ENCODE measurements around the gene PLAAT1.

PLAAT1 gene

DNA sequence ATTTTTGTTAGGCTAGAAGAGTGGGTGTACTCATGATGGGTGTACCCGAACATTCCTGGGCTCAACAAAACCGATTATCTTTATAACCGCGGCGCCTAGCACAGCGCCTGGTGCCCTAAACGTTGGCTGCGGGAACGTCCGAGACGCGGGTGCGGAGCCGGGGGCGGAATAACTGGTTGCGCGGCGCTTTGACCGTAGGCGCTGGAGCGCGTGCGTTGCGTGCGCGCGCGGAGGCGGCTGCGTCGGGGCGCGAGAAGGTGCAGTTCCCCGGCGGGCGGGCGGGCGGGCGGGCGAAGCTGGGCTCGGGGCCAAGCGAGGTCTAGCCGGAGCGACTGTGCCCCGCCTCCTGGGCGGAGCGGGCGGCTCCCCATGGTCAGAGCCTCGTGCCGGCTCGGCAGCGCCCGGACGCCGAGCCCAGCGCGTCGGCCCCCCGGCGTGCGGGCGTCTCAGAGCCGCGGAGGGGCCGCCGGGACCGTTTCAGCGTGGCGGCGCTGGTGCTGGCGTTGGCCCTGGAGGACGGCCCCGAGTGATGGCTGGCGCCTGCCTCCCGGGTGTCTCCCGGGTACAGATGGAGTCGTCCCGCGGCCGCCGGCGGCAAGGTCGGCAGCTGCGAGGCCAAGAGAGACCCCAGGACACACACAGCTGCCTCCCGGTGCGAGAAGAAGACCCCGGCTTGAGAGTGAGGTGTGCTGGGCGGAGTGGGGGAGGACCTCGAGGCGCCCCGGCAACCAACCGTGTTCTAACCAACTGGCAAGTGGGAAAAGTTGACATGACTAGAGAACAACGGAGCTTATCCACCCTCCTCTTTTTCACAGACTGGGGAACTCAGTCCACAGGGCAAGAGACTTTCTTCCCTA, at the start of gene PLAAT1:
PLAAT1 (plus strand) TSS at position 373 of the 857 bp plus-strand sequence. CDS start 14,429 bp downstream, outside the sequence.
- no peak within 1 kb of the TSS for H3K9ac ChIP-seq
- H3K4me3 ChIP-seq, result no peak within 1 kb of the TSS
- peaks cover 9% of the 10 kb centered on the region; the same call in 1 of the 2 replicates for H3K9me3 ChIP-seq
- H3K27ac ChIP-seq, result no peak within 1 kb of the TSS
- H4K20me1 ChIP-seq, result no peaks in the 10 kb centered on the region
- no peaks in the 10 kb centered on the region for H3K36me3 ChIP-seq
- no peak within 1 kb of the TSS for H3K4me2 ChIP-seq
- TF ChIP-seq Cebpa-rat (IDR thresholded peaks at IDR 0.05), result no peak
- no peaks in the 10 kb centered on the region for H3K4me1 ChIP-seq
- H3K27me3 ChIP-seq, result no peaks in the 10 kb centered on the region

GRCh38 chr3:193194371-193194770, 46.7 kb upstream of the PLAAT1 start:
- Histone ChIP-seq H3K27me3 (no peaks in the 10 kb centered on the region), H3K4me3 (no peak overlapping the region), H3K4me2 (no peak overlapping the region), H3K36me3 (no peaks in the 10 kb centered on the region), H4K20me1 (no peaks in the 10 kb centered on the region), H3K27ac (no peak overlapping the region), H3K9me3 (no peaks in the 10 kb centered on the region), H3K9ac (no peak overlapping the region), H3K4me1 (no peaks in the 10 kb centered on the region)
- no peak for TF ChIP-seq Cebpa-rat (IDR thresholded peaks at IDR 0.05)

DNA sequence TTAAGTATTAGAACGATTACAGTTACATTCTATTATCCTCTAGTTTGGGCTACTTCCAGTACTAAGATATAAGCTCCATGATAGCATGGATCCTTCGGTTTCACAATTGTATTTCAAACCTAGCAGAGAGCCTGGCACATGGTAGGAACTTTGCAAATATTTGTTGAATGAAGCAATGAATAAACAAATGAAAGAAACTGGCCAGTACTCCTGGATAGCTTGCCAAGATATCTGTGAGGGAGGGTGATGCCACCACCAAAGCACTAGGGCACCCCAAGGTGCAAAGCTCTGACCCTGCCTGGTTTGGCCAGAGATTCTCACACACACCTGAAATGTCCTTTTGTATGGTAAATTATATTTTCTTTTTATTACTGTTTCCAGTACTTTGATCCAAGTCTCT, 44.3 kb upstream of the PLAAT1 start:
- Histone ChIP-seq H3K27ac (no peak overlapping the region), H3K27me3 (no peaks in the 10 kb centered on the region), H3K9me3 (no peaks in the 10 kb centered on the region), H3K9ac (no peak overlapping the region), H3K4me3 (no peak overlapping the region), H4K20me1 (no peaks in the 10 kb centered on the region), H3K4me1 (no peaks in the 10 kb centered on the region), H3K4me2 (no peak overlapping the region), H3K36me3 (no peaks in the 10 kb centered on the region)
- TF ChIP-seq Cebpa-rat (IDR thresholded peaks at IDR 0.05), result no peak

DNA sequence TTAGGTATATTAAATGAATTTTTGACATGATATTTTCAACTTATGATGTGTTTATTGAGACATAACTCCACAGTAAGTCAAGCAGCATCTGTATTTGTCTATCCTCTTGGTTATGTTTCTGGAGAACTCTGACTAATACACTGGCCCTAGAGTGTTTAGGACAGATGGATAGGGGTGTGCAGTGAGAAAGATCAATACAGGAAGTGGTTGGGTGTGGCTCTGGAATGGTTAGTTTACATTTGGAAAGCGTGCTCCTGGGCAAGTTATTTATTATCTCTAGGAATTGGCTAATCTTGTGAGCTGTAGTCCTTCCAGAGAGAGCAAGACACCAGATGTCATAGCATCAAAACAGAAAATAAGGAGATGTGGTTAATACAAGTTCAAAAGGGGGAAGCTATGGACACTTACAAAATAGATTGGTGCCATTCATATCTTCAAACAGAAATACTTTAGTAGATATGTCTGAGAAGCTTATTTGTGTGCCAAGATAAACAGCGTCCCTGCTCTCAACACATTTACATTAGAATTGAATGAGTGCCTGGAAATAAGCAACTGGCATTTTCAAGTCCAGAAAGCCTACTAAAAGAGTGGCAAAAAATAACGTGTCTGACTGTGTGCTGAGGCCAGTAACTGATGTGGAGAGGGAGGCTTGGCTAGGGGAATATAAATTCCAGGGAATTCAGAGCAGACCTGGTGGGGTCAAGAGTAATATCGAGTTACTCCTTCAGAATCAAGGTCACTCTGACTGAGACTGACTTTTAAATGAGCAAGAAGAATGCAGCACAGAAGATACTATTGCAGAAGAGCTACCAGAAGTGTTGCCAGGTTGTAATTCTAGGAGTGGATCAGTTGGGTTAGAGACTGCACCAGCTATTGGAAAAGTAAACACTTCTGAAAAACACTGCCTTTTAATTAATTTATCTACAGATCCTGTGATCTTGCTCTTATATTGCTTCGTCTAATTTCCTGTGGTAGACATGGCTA, 33.4 kb upstream of the PLAAT1 start:
- H3K4me3 ChIP-seq, result no peak overlapping the region
- H3K27ac ChIP-seq, result no peak overlapping the region
- H3K9ac ChIP-seq, result no peak overlapping the region
- H3K36me3 ChIP-seq, result no peaks in the 10 kb centered on the region
- TF ChIP-seq Cebpa-rat (IDR thresholded peaks at IDR 0.05), result no peak
- H4K20me1 ChIP-seq, result no peaks in the 10 kb centered on the region
- no peaks in the 10 kb centered on the region for H3K4me1 ChIP-seq
- no peak overlapping the region for H3K4me2 ChIP-seq
- H3K27me3 ChIP-seq, result no peaks in the 10 kb centered on the region
- H3K9me3 ChIP-seq, result no peaks in the 10 kb centered on the region

DNA sequence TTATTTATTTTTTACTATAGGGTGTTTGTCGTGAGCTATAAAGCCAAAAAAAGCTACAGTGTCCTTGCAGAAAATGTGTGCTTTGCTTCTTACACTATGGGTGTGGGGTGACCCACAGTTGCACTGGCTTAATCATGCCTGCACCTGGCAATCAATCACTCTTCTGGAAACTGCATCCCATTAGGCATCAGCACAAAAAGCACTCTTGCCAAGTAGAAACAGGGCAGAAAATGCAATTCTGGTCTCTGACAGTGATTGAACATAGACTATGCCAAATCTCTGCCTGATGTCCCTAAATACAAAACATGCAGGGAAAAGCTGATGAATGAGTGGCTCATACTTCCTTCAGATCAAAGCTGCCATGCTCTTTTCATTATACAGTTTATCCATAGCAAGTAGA, 30.4 kb upstream of the PLAAT1 start:
- H3K27me3 ChIP-seq, result no peaks in the 10 kb centered on the region
- H4K20me1 ChIP-seq, result no peaks in the 10 kb centered on the region
- no peaks in the 10 kb centered on the region for H3K4me1 ChIP-seq
- no peak overlapping the region for H3K27ac ChIP-seq
- no peak overlapping the region for H3K9ac ChIP-seq
- H3K4me3 ChIP-seq, result no peak overlapping the region
- H3K4me2 ChIP-seq, result no peak overlapping the region
- TF ChIP-seq Cebpa-rat (IDR thresholded peaks at IDR 0.05), result no peak
- H3K36me3 ChIP-seq, result no peaks in the 10 kb centered on the region
- H3K9me3 ChIP-seq, result no peaks in the 10 kb centered on the region

DNA sequence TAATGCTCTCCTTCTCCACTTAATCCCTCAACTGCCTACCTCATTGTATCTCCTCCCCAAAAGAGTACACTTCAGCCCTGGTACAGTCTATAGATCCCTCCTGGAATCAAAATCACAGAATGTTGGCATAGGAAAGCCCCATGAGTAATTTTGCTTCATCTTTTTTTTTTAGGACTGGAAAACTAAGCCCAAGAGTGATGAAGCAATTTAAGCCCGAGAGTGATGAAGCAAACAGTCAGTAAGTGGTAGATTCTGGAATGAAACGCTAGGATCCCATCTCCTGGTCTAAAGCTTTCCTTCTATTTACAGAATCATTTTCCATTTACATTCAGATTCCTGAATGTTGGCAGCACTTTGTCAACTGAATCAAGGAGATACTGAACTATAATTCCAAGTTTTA, 29.8 kb upstream of the PLAAT1 start:
- TF ChIP-seq Cebpa-rat (IDR thresholded peaks at IDR 0.05), result no peak
- no peaks in the 10 kb centered on the region for H3K27me3 ChIP-seq
- H3K4me2 ChIP-seq, result no peak overlapping the region
- no peaks in the 10 kb centered on the region for H3K9me3 ChIP-seq
- no peaks in the 10 kb centered on the region for H4K20me1 ChIP-seq
- no peak overlapping the region for H3K4me3 ChIP-seq
- H3K9ac ChIP-seq, result no peak overlapping the region
- H3K36me3 ChIP-seq, result no peaks in the 10 kb centered on the region
- no peaks in the 10 kb centered on the region for H3K4me1 ChIP-seq
- H3K27ac ChIP-seq, result no peak overlapping the region

GRCh38 chr3:193211984-193212383, 29.0 kb upstream of the PLAAT1 start:
- Histone ChIP-seq H3K27me3 (no peaks in the 10 kb centered on the region), H4K20me1 (no peaks in the 10 kb centered on the region), H3K4me3 (no peak overlapping the region), H3K9me3 (no peaks in the 10 kb centered on the region), H3K27ac (no peak overlapping the region), H3K9ac (no peak overlapping the region), H3K4me1 (no peaks in the 10 kb centered on the region), H3K36me3 (no peaks in the 10 kb centered on the region), H3K4me2 (no peak overlapping the region)
- TF ChIP-seq Cebpa-rat (IDR thresholded peaks at IDR 0.05), result no peak

DNA sequence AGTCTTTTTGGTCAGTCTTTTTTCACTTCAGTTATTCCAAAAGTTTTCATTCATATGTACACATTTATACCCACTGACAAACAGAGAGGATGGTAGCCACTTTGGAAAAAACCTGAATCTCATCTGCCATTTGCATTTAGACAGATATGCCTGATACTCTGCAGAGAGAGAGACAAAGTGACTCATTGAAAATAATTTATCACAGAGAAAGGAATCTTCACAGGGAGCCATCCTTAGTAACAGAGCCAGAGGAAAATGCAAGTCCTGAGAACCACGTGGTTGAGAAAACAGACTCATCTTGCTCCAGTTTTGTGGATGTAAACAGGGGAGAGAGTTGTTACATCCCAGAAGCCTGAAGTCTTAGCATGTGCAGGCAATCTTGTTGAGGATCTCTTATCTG, 28.2 kb upstream of the PLAAT1 start:
- Histone ChIP-seq H3K4me2 (no peak overlapping the region), H3K4me1 (no peaks in the 10 kb centered on the region), H3K4me3 (no peak overlapping the region), H4K20me1 (no peaks in the 10 kb centered on the region), H3K9me3 (no peaks in the 10 kb centered on the region), H3K36me3 (no peaks in the 10 kb centered on the region), H3K27ac (no peak overlapping the region), H3K27me3 (no peaks in the 10 kb centered on the region), H3K9ac (no peak overlapping the region)
- no peak for TF ChIP-seq Cebpa-rat (IDR thresholded peaks at IDR 0.05)

DNA sequence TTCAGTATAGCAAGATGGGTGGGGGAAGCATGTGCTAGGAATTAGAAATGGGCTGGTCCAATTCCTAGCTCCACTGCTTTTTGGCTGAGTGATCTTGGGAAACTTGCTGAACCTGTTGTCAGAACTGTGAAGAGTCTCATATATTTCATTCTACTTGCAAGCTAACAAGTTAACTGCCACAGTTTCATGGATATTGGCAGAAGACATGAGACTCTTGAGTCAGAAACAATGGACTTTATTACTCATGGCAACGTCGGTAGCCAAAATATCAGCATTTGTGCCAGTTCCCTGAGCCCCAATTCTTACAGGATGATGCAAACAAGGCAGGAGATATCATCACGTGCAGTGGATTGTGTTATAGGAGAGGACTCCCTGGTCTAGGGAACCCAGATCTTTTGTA, 26.6 kb upstream of the PLAAT1 start:
- Histone ChIP-seq H3K4me1 (no peaks in the 10 kb centered on the region), H3K9me3 (no peaks in the 10 kb centered on the region), H3K9ac (no peak overlapping the region), H3K27ac (no peak overlapping the region), H3K4me2 (no peak overlapping the region), H4K20me1 (no peaks in the 10 kb centered on the region), H3K27me3 (no peaks in the 10 kb centered on the region), H3K4me3 (no peak overlapping the region), H3K36me3 (no peaks in the 10 kb centered on the region)
- TF ChIP-seq Cebpa-rat (IDR thresholded peaks at IDR 0.05), result no peak
